ENCODE data around the gene ETS2. TPM values are rescaled to one million over a fixed set of nuclear protein-coding genes. Genes with fewer than 3 reads are reported as not detected.

The ETS2 gene
- total and polyA plus RNA-seq, 12 donors = 26.2 to 81.5 (median 43.8) TPM

GRCh38 chr21:38777531-38777930 lies 28.2 kb upstream of the ETS2 start:
- intact Hi-C loops (cut with DNase I) = no loop called here
- no peak overlapping the region for H3K27ac ChIP-seq
- H3K9me3 ChIP-seq = peaks cover 0 to 27% (median 7%) of the 10 kb centered on the region in 11 donors
- ATAC-seq (no peak), DNase-seq (no peak)
- no peak overlapping the region for H3K4me3 ChIP-seq
- TF ChIP-seq, protein P1, sequence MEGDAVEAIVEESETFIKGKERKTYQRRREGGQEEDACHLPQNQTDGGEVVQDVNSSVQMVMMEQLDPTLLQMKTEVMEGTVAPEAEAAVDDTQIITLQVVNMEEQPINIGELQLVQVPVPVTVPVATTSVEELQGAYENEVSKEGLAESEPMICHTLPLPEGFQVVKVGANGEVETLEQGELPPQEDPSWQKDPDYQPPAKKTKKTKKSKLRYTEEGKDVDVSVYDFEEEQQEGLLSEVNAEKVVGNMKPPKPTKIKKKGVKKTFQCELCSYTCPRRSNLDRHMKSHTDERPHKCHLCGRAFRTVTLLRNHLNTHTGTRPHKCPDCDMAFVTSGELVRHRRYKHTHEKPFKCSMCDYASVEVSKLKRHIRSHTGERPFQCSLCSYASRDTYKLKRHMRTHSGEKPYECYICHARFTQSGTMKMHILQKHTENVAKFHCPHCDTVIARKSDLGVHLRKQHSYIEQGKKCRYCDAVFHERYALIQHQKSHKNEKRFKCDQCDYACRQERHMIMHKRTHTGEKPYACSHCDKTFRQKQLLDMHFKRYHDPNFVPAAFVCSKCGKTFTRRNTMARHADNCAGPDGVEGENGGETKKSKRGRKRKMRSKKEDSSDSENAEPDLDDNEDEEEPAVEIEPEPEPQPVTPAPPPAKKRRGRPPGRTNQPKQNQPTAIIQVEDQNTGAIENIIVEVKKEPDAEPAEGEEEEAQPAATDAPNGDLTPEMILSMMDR (IDR thresholded peaks at IDR 0.05) = no peak
- 60 to 84% methylated on average over 5 of the region's 5 CpGs for WGBS, 2 donors
- H3K4me1 ChIP-seq = peaks cover 0 to 22% (median 5%) of the 10 kb centered on the region in 9 donors
- H3K36me3 ChIP-seq = no peaks in the 10 kb centered on the region
- no peaks in the 10 kb centered on the region for H3K27me3 ChIP-seq

DNA sequence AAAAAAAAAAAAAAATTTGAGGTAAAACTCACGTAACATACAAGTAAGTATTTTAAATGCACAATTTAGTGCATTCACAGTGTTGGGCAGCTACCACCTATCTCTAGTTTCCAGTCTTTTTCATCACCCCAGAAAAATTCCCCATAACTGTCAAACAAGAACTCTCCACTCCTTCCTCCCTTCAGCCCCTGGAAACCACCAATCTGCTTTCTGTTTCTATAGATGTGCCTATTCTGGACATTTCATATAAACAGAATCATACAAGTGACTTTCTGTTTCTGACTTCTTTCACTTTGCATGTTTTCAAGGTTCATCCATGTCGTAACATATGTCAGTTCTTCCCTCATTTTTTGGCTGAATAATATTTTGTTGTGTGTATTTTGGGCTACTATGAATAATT lies 24.9 kb upstream of the ETS2 start:
- ATAC-seq (no peak), DNase-seq (no peak)
- intact Hi-C loops (cut with DNase I) = no loop called here
- H3K4me3 ChIP-seq = no peak overlapping the region
- H3K9me3 ChIP-seq = peaks cover 0 to 42% (median 7%) of the 10 kb centered on the region in 11 donors
- no peaks in the 10 kb centered on the region for H3K36me3 ChIP-seq
- no peak overlapping the region for H3K27ac ChIP-seq
- WGBS, 2 donors = 88 to 91% methylated on average over 2 of the region's 2 CpGs
- H3K4me1 ChIP-seq = no peaks in the 10 kb centered on the region
- TF ChIP-seq, protein P1 (IDR thresholded peaks at IDR 0.05) = no peak
- no peaks in the 10 kb centered on the region for H3K27me3 ChIP-seq

- WGBS, 2 donors = 81 to 91% methylated on average over 7 of the region's 7 CpGs
- peaks cover 0 to 27% (median 7%) of the 10 kb centered on the region in 11 donors for H3K9me3 ChIP-seq
Measured at GRCh38 chr21:38784458-38785266, 21.1 kb upstream of the ETS2 start.

GRCh38 chr21:38785483-38785882 lies 20.2 kb upstream of the ETS2 start:
- DNase-seq = no peak
- H3K4me1 ChIP-seq = no peaks in the 10 kb centered on the region
- H3K4me3 ChIP-seq = no peak overlapping the region
- intact Hi-C loops (cut with DNase I) = no loop called here
- H3K9me3 ChIP-seq = peaks cover 0 to 27% (median 7%) of the 10 kb centered on the region in 11 donors
- H3K36me3 ChIP-seq = no peaks in the 10 kb centered on the region
- H3K27me3 ChIP-seq = no peaks in the 10 kb centered on the region
- no peak for ATAC-seq
- TF ChIP-seq, protein P1 (IDR thresholded peaks at IDR 0.05) = no peak
- no peak overlapping the region for H3K27ac ChIP-seq
- WGBS, 2 donors = 97 to 100% methylated on average over 1 of the region's 1 CpG

More at GRCh38 chr21:38784458-38785266, 21.1 kb upstream of the ETS2 start:
- DNase-seq = no peak
- Histone ChIP-seq H3K27me3 (no peaks in the 10 kb centered on the region), H3K36me3 (no peaks in the 10 kb centered on the region), H3K4me3 (no peak overlapping the region), H3K27ac (no peak overlapping the region), H3K4me1 (no peaks in the 10 kb centered on the region)
- no peak for ATAC-seq
- TF ChIP-seq, protein P1 (IDR thresholded peaks at IDR 0.05) = no peak
- intact Hi-C loops (cut with DNase I) = no loop called here
